GM23338 (cell line): ENCODE data around the gene EGFL7. TPM values are rescaled to one million over a fixed set of nuclear protein-coding genes. Genes with fewer than 3 reads are reported as not detected.

ENCODE experiments used
- ATAC-seq: fragments of 200-7000 bp; cut with Tn5 transposase; 3 replicates; pipeline ENCODE4 v1.9.1; 2020
- DNase-seq: peaks from one replicate; pipeline ENCODE4 v3.0.0-alpha.2; 2015; ENCODE audit warnings: low spot score
- H2AFZ ChIP-seq: fragments of 200-600 bp; sonication (generic); 2 replicates; pipeline ENCODE4 v1.8.0; 2016; ENCODE audit warnings: antibody characterized with exemption, mild to moderate bottlenecking, moderate library complexity
- H3F3A ChIP-seq: fragments of 200-600 bp; sonication (generic); replicated peaks from 2 replicates; pipeline ENCODE4 v1.8.0; 2017; ENCODE audit warnings: antibody characterized with exemption, mixed run types, low read depth
- H3K27ac ChIP-seq: fragments of 200-600 bp; sonication (generic); 2 replicates; pipeline ENCODE4 v1.6.1; 2016; ENCODE audit warnings: low read depth
- H3K27me3 ChIP-seq: fragments of 200-600 bp; sonication (generic); 2 replicates; pipeline ENCODE4 v1.8.0; 2016; ENCODE audit warnings: mild to moderate bottlenecking, mixed run types, moderate library complexity; ENCODE audit not compliant: insufficient read depth
- H3K36me3 ChIP-seq: fragments of 200-600 bp; sonication (generic); 2 replicates; pipeline ENCODE4 v1.8.0; 2016; ENCODE audit warnings: mild to moderate bottlenecking; ENCODE audit not compliant: insufficient read depth
- H3K4me1 ChIP-seq: fragments of 200-600 bp; sonication (generic); 2 replicates; pipeline ENCODE4 v1.8.0; 2016; ENCODE audit warnings: mild to moderate bottlenecking, moderate library complexity; ENCODE audit not compliant: insufficient read depth
- H3K4me2 ChIP-seq: fragments of 200-600 bp; sonication (generic); 2 replicates; pipeline ENCODE4 v1.7.1; 2017; ENCODE audit warnings: mixed run types
- H3K4me3 ChIP-seq: fragments of 200-600 bp; sonication (generic); 2 replicates; pipeline ENCODE4 v1.6.1; 2016; ENCODE audit warnings: mixed run types
- H3K79me2 ChIP-seq: fragments of 200-600 bp; sonication (generic); replicated peaks from 2 replicates; pipeline ENCODE4 v1.8.0; 2017; ENCODE audit warnings: mild to moderate bottlenecking; ENCODE audit not compliant: insufficient read depth
- H3K9me2 ChIP-seq: fragments of 200-600 bp; sonication (generic); 2 replicates; pipeline ENCODE4 v1.8.0; 2017; ENCODE audit not compliant: insufficient read depth
- H4K20me1 ChIP-seq: fragments of 200-600 bp; sonication (generic); replicated peaks from 2 replicates; pipeline ENCODE4 v1.8.0; 2017; ENCODE audit warnings: mild to moderate bottlenecking; ENCODE audit not compliant: insufficient read depth
- H3K27ac Mint-ChIP-seq: 2 replicates; pipeline ENCODE4 v1.8.0; 2020; ENCODE audit warnings: inconsistent platforms, mild to moderate bottlenecking, moderate library complexity, mixed read lengths
- H3K27me3 Mint-ChIP-seq: 3 replicates; pipeline ENCODE4 v1.8.0; 2022; ENCODE audit warnings: low read depth, mild to moderate bottlenecking, moderate library complexity, mixed read lengths, inconsistent platforms; ENCODE audit not compliant: insufficient read depth, poor library complexity
- H3K36me3 Mint-ChIP-seq: 3 replicates; pipeline ENCODE4 v1.8.0; 2021; ENCODE audit warnings: low read depth, mild to moderate bottlenecking, inconsistent platforms, moderate library complexity, mixed read lengths
- H3K4me1 Mint-ChIP-seq: 3 replicates; pipeline ENCODE4 v1.8.0; 2020; ENCODE audit warnings: mild to moderate bottlenecking, inconsistent platforms, mixed read lengths
- H3K4me3 Mint-ChIP-seq: 3 replicates; pipeline ENCODE4 v1.8.0; 2021; ENCODE audit warnings: moderate library complexity, mild to moderate bottlenecking, inconsistent platforms, mixed read lengths
- H3K9me3 Mint-ChIP-seq: 3 replicates; pipeline ENCODE4 v1.8.0; 2020; ENCODE audit warnings: moderate library complexity, mild to moderate bottlenecking, inconsistent platforms, mixed read lengths
- CREB1 ChIP-seq: fragments of 250-450 bp; sonication (Bioruptor Pico); IDR thresholded peaks from 2 replicates; pipeline ENCODE4 v1.5.0; 2020; ENCODE audit warnings: low read depth, mild to moderate bottlenecking, moderate library complexity
- CTCF ChIP-seq, 2 experiments: fragments of 200-600 bp in 1 of 2; sonication (generic) in 1 of 2; conservative IDR thresholded peaks; 2 replicates each; pipeline versions ENCODE4 v1.5.1 to v1.6.1; 2016 to 2017; ENCODE audit warnings: antibody characterized with exemption in 2 of 2, low read depth in 2 of 2, mild to moderate bottlenecking in 2 of 2, moderate library complexity in 1 of 2
- ETS1 ChIP-seq: IDR thresholded peaks from 2 replicates; pipeline ENCODE4 v1.6.1; 2016; ENCODE audit warnings: antibody characterized with exemption
- EZH2 ChIP-seq: fragments of 200-600 bp; sonication (generic); IDR thresholded peaks from one replicate; pipeline ENCODE4 v1.8.0; 2017; ENCODE audit warnings: antibody characterized with exemption, mild to moderate bottlenecking, low read depth; ENCODE audit not compliant: unreplicated experiment
- EZH2phosphoT487 ChIP-seq: fragments of 200-600 bp; sonication (generic); IDR thresholded peaks from one replicate; pipeline ENCODE4 v1.8.1; 2018; ENCODE audit warnings: antibody characterized with exemption; ENCODE audit not compliant: unreplicated experiment
- JUNB ChIP-seq: IDR thresholded peaks from one replicate; pipeline ENCODE4 v1.6.1; 2016; ENCODE audit warnings: antibody characterized with exemption; ENCODE audit not compliant: unreplicated experiment
- NANOG ChIP-seq: IDR thresholded peaks from 2 replicates; pipeline ENCODE4 v1.6.1; 2016; ENCODE audit warnings: antibody characterized with exemption, borderline replicate concordance
- POLR2AphosphoS5 ChIP-seq: IDR thresholded peaks from 2 replicates; pipeline ENCODE4 v1.6.1; 2016; ENCODE audit warnings: antibody characterized with exemption, low read depth
- REST ChIP-seq: IDR thresholded peaks from one replicate; pipeline ENCODE4 v1.6.1; 2018; ENCODE audit warnings: antibody characterized with exemption; ENCODE audit not compliant: unreplicated experiment
- STAT1 ChIP-seq: IDR thresholded peaks from one replicate; pipeline ENCODE4 v1.6.1; 2016; ENCODE audit warnings: antibody characterized with exemption; ENCODE audit not compliant: unreplicated experiment
- ZNF114 ChIP-seq: fragments of 250-450 bp; sonication (Bioruptor Pico); IDR thresholded peaks from 2 replicates; pipeline ENCODE4 v1.5.0; 2020; ENCODE audit warnings: mild to moderate bottlenecking, moderate library complexity
- ZNF331 ChIP-seq: fragments of 250-450 bp; sonication (Bioruptor Pico); IDR thresholded peaks from 2 replicates; pipeline ENCODE4 v1.5.0; 2020; ENCODE audit warnings: low read depth, mild to moderate bottlenecking, moderate library complexity
- polyA plus RNA-seq: library from polyadenylated mRNA; unstranded; fragments of >200 nt; fragmentation: Nextera tagmentation; extraction: Ambion mirVana; gene quantifications from 2 replicates; pipeline ENCODE4 v1.2.1, GENCODE V29; 2016
- total RNA-seq: library from RNA; depleted of rRNA; stranded (reverse); fragments of >200 nt; shearing (Covaris generic); gene quantifications from 2 replicates; pipeline ENCODE4 v1.2.3, GENCODE V29; 2014
- TF ChIP-seq, protein P1 (sequence below): fragments of 250-450 bp; sonication (Bioruptor Pico); IDR thresholded peaks from 2 replicates; pipeline ENCODE4 v1.5.0; 2020; ENCODE audit warnings: mild to moderate bottlenecking, moderate library complexity

Gene EGFL7
- total and polyA plus RNA-seq, 2 experiments from 2014 or later = 44.4 to 60.8 TPM

GRCh38 chr9:136678624-136679023 is 15.9 kb downstream of the EGFL7 start:
- Histone ChIP-seq H4K20me1 (no peaks in the 10 kb centered on the region), H3F3A (no peaks in the 10 kb centered on the region), H3K4me2 (no peak overlapping the region), H3K4me3 (no peak overlapping the region), H3K36me3 (no peaks in the 10 kb centered on the region), H3K79me2 (no peaks in the 10 kb centered on the region), H3K9me2 (no peaks in the 10 kb centered on the region), H3K27ac (no peak overlapping the region), H3K27me3 (no peaks in the 10 kb centered on the region), H3K4me1 (no peaks in the 10 kb centered on the region), H2AFZ (no peak overlapping the region)
- Mint-ChIP-seq H3K4me3 (no peak overlapping the region), H3K27ac (no peak overlapping the region), H3K27me3 (peaks cover 11% of the 10 kb centered on the region), H3K4me1 (peaks cover 9% of the 10 kb centered on the region; the same call in 1 of the 3 replicates), H3K36me3 (no peaks in the 10 kb centered on the region), H3K9me3 (no peaks in the 10 kb centered on the region)
- ATAC-seq = no peak
- TF ChIP-seq ETS1 = no peak
- TF ChIP-seq EZH2 = no peak
- TF ChIP-seq CTCF (conservative IDR thresholded peaks at IDR 0.05; ENCODE audit: low read depth in 2 of 2) = no peak
- no peak for TF ChIP-seq CREB1 (CRISPR knock-in tag)
- no peak for TF ChIP-seq REST
- no peak for TF ChIP-seq ZNF114 (CRISPR knock-in tag)
- no peak for TF ChIP-seq STAT1
- TF ChIP-seq EZH2phosphoT487 = no peak
- TF ChIP-seq JUNB = no peak
- TF ChIP-seq, protein P1, sequence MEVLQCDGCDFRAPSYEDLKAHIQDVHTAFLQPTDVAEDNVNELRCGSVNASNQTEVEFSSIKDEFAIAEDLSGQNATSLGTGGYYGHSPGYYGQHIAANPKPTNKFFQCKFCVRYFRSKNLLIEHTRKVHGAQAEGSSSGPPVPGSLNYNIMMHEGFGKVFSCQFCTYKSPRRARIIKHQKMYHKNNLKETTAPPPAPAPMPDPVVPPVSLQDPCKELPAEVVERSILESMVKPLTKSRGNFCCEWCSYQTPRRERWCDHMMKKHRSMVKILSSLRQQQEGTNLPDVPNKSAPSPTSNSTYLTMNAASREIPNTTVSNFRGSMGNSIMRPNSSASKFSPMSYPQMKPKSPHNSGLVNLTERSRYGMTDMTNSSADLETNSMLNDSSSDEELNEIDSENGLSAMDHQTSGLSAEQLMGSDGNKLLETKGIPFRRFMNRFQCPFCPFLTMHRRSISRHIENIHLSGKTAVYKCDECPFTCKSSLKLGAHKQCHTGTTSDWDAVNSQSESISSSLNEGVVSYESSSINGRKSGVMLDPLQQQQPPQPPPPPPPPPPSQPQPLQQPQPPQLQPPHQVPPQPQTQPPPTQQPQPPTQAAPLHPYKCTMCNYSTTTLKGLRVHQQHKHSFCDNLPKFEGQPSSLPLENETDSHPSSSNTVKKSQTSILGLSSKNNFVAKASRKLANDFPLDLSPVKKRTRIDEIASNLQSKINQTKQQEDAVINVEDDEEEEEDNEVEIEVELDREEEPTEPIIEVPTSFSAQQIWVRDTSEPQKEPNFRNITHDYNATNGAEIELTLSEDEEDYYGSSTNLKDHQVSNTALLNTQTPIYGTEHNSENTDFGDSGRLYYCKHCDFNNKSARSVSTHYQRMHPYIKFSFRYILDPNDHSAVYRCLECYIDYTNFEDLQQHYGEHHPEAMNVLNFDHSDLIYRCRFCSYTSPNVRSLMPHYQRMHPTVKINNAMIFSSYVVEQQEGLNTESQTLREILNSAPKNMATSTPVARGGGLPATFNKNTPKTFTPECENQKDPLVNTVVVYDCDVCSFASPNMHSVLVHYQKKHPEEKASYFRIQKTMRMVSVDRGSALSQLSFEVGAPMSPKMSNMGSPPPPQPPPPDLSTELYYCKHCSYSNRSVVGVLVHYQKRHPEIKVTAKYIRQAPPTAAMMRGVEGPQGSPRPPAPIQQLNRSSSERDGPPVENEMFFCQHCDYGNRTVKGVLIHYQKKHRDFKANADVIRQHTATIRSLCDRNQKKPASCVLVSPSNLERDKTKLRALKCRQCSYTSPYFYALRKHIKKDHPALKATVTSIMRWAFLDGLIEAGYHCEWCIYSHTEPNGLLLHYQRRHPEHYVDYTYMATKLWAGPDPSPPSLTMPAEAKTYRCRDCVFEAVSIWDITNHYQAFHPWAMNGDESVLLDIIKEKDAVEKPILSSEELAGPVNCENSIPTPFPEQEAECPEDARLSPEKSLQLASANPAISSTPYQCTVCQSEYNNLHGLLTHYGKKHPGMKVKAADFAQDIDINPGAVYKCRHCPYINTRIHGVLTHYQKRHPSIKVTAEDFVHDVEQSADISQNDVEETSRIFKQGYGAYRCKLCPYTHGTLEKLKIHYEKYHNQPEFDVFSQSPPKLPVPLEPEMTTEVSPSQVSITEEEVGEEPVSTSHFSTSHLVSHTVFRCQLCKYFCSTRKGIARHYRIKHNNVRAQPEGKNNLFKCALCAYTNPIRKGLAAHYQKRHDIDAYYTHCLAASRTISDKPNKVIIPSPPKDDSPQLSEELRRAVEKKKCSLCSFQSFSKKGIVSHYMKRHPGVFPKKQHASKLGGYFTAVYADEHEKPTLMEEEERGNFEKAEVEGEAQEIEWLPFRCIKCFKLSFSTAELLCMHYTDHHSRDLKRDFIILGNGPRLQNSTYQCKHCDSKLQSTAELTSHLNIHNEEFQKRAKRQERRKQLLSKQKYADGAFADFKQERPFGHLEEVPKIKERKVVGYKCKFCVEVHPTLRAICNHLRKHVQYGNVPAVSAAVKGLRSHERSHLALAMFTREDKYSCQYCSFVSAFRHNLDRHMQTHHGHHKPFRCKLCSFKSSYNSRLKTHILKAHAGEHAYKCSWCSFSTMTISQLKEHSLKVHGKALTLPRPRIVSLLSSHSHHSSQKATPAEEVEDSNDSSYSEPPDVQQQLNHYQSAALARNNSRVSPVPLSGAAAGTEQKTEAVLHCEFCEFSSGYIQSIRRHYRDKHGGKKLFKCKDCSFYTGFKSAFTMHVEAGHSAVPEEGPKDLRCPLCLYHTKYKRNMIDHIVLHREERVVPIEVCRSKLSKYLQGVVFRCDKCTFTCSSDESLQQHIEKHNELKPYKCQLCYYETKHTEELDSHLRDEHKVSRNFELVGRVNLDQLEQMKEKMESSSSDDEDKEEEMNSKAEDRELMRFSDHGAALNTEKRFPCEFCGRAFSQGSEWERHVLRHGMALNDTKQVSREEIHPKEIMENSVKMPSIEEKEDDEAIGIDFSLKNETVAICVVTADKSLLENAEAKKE (CRISPR knock-in tag) = no peak
- no peak for TF ChIP-seq POLR2AphosphoS5
- no peak for TF ChIP-seq NANOG
- TF ChIP-seq ZNF331 (CRISPR knock-in tag) = no peak
- no peak for DNase-seq
